K562 (cell line): ENCODE measurements around the gene HSD17B8. TPM values are rescaled to one million over a fixed set of nuclear protein-coding genes. Genes with fewer than 3 reads are reported as not detected.
A peak's percentile ranks its signal among the peaks of the same experiment; 100 is the strongest.

Experiments
- ATAC-seq: fragments of 200-7000 bp; cut with Tn5 transposase; 3 replicates; pipeline ENCODE4 v1.9.1; 2020; ENCODE audit warnings: moderate library complexity
- BruUV-seq: library from RNA; stranded (reverse); fragments of 400-500 nt; replicated peaks from 2 replicates; lab custom pipeline; 2021; lab: Mats Ljungman, UMichigan
- CTCF ChIA-PET: fragments of 300-600 bp; formaldehyde crosslinking; extraction: SDS; loops from one replicate; lab custom pipeline; 2021; ENCODE audit warnings: low intra/inter-chr PET ratio; lab: Yijun Ruan, JAX
- POLR2A ChIA-PET: fragments of 300-600, 350-650 bp; sonication (Branson Sonifier 250); formaldehyde crosslinking; extraction: SDS; loops from one replicate; lab custom pipeline; 2021; ENCODE audit warnings: antibody characterized with exemption, inconsistent platforms; lab: Yijun Ruan, JAX
- DNase-seq, 4 experiments: peaks; one replicate each; pipeline versions ENCODE4 v3.0.0 to v3.0.0-alpha.2; 2011 to 2018; ENCODE audit warnings: low spot score in 3 of 4, mixed read lengths in 3 of 4; ENCODE audit errors: extremely low read depth in 1 of 4
- FAIRE-seq: peaks from 2 replicates; lab custom pipeline; 2011; peaks lifted over from hg19 to GRCh38; lab: Jason Lieb, UNC
- H2AFZ ChIP-seq: 2 replicates; pipeline ENCODE4 v1.6.0; 2011; ENCODE audit warnings: low read depth, low read length, control low read depth, inconsistent platforms
- H3K27ac ChIP-seq: fragments of 200-600 bp; 3 replicates; pipeline ENCODE4 v1.8.0; 2011; ENCODE audit warnings: low read depth, mild to moderate bottlenecking, control low read depth, inconsistent platforms, low read length, moderate library complexity, mixed read lengths; ENCODE audit errors: extremely low read depth
- H3K27me3 ChIP-seq, 2 experiments: fragments of 300-600 bp in 1 of 2; 2 replicates in 1 of 2; 3 replicates in 1 of 2; pipeline versions ENCODE4 v1.6.0 to v1.8.0; 2011; ENCODE audit warnings: inconsistent platforms in 2 of 2, low read length in 2 of 2, mild to moderate bottlenecking in 1 of 2, mixed read lengths in 1 of 2, moderate library complexity in 1 of 2; ENCODE audit not compliant: control insufficient read depth in 2 of 2, insufficient read depth in 2 of 2
- H3K36me3 ChIP-seq: fragments of 300-600 bp; 3 replicates; pipeline ENCODE4 v1.8.0; 2011; ENCODE audit warnings: mild to moderate bottlenecking, low read length, inconsistent platforms; ENCODE audit not compliant: control insufficient read depth, insufficient read depth
- H3K4me1 ChIP-seq, 2 experiments: fragments of 200-600 bp in 1 of 2; replicated peaks in 1 of 2; 2 replicates in 1 of 2; 3 replicates in 1 of 2; pipeline versions ENCODE4 v1.5.1 to v1.8.0; 2011; ENCODE audit warnings: inconsistent platforms in 2 of 2, low read length in 2 of 2, mild to moderate bottlenecking in 1 of 2, mixed read lengths in 1 of 2, moderate library complexity in 1 of 2; ENCODE audit not compliant: control insufficient read depth in 2 of 2, insufficient read depth in 2 of 2
- H3K4me2 ChIP-seq: 2 replicates; pipeline ENCODE4 v1.6.1; 2011; ENCODE audit warnings: low read length, control low read depth, inconsistent platforms, mixed read lengths; ENCODE audit not compliant: insufficient read depth
- H3K4me3 ChIP-seq: fragments of 200-600 bp; sonication (generic), shearing (Covaris generic); 2 replicates; pipeline ENCODE4 v1.5.1; 2016; ENCODE audit warnings: control low read depth, inconsistent platforms
- H3K79me2 ChIP-seq: fragments of 200-600 bp; 3 replicates; pipeline ENCODE4 v1.8.0; 2011; ENCODE audit warnings: low read length, inconsistent platforms; ENCODE audit not compliant: control insufficient read depth, insufficient read depth
- H3K9ac ChIP-seq, 2 experiments: 2 replicates each; pipeline versions ENCODE4 v1.6.0 to v1.6.1; 2011; ENCODE audit warnings: low read depth in 2 of 2, low read length in 2 of 2, control low read depth in 1 of 2, inconsistent platforms in 1 of 2, mild to moderate bottlenecking in 1 of 2, mixed read lengths in 1 of 2; ENCODE audit not compliant: insufficient read depth in 1 of 2
- H3K9me1 ChIP-seq: one replicate; pipeline ENCODE4 v1.6.0; 2011; ENCODE audit warnings: inconsistent platforms, mild to moderate bottlenecking, low read length, moderate library complexity; ENCODE audit not compliant: control insufficient read depth, insufficient read depth
- H3K9me3 ChIP-seq: replicated peaks from 2 replicates; pipeline ENCODE4 v1.5.1; 2011; ENCODE audit warnings: low read depth, low read length, inconsistent platforms; ENCODE audit not compliant: control insufficient read depth, insufficient read depth
- H4K20me1 ChIP-seq: replicated peaks from 2 replicates; pipeline ENCODE4 v1.6.1; 2011; ENCODE audit warnings: low read length, inconsistent platforms, mixed read lengths; ENCODE audit not compliant: control insufficient read depth, insufficient read depth
- BACH1 ChIP-seq: fragments of 200-800 bp; sonication (Bioruptor generic); IDR thresholded peaks from 2 replicates; pipeline ENCODE4 v1.6.1; 2016; ENCODE audit warnings: missing genetic modification characterization, missing compliant biosample characterization
- BCOR ChIP-seq: fragments of 450-650 bp; IDR thresholded peaks from 2 replicates; pipeline ENCODE4 v1.6.1; 2016
- SRF ChIP-seq, 2 experiments: fragments of 250-450, 450-650 bp in 1 of 2; sonication (Bioruptor Pico) in 1 of 2; sonication (generic) in 1 of 2; formaldehyde crosslinking; IDR thresholded peaks; 2 replicates each; pipeline versions ENCODE4 v1.5.0 to v1.5.1; 2020 to 2022; ENCODE audit warnings: mild to moderate bottlenecking in 1 of 2, missing genetic modification reagents in 1 of 2
- ZBTB7A ChIP-seq: IDR thresholded peaks from 2 replicates; pipeline ENCODE4 v1.6.1; 2011; ENCODE audit warnings: low read depth, mild to moderate bottlenecking, low read length, moderate library complexity, borderline replicate concordance; ENCODE audit not compliant: control insufficient read depth
- ZNF121 ChIP-seq: sonication (generic); formaldehyde crosslinking; conservative IDR thresholded peaks from 2 replicates; pipeline ENCODE4 v1.8.0; 2022; ENCODE audit warnings: missing genetic modification reagents
- ZNF175 ChIP-seq: fragments of 200-800 bp; sonication (Bioruptor generic); IDR thresholded peaks from 2 replicates; pipeline ENCODE4 v1.6.1; 2016; ENCODE audit warnings: low read depth, mild to moderate bottlenecking, missing genetic modification characterization, missing compliant biosample characterization
- ZNF212 ChIP-seq: fragments of 450-650 bp; formaldehyde crosslinking; IDR thresholded peaks from 2 replicates; pipeline ENCODE4 v1.4.0; 2020; ENCODE audit warnings: mild to moderate bottlenecking
- WGBS: fragments of 100-300 bp; shearing (Covaris generic); methylation state at CpG from one replicate; pipeline ENCODE4 v1.1.6; 2016; ENCODE audit warnings: low coverage, mixed read lengths; ENCODE audit not compliant: insufficient coverage; ENCODE audit errors: missing lambda C conversion rate; 5-methylcytosine and 5-hydroxymethylcytosine counted together
- in situ Hi-C: fragments of 300-500 bp; cut with MboI; formaldehyde crosslinking; loops from 4 replicates; pipeline ENCODE4 v1.15.0; 2018; ENCODE audit warnings: inconsistent platforms, mixed read lengths
- intact Hi-C: fragments of 100-400 bp; cut with micrococcal nuclease; formaldehyde crosslinking; loops from 2 replicates; pipeline ENCODE4 v1.14.2; 2022
- polyA plus RNA-seq, 8 experiments: library from polyadenylated mRNA; depleted of rRNA in 4 of 8; stranded (reverse) in 5 of 8; unstranded in 3 of 8; fragments of >200 nt; fragmentation: Nextera tagmentation in 2 of 8; fragmentation: Illumina TruSeq in 1 of 8; extraction: Ambion mirVana in 2 of 8; extraction: Trizol in 1 of 8; gene quantifications; 2 replicates each; pipeline versions ENCODE4 v1.2.1 to v1.2.3, GENCODE V29; 2011 to 2014; ENCODE audit warnings: inconsistent platforms in 1 of 8, missing spikeins in 1 of 8
- total RNA-seq, 7 experiments: library from RNA; depleted of rRNA in 6 of 7; stranded (reverse); fragments of >200 nt in 6 of 7; fragmentation: Illumina TruSeq in 2 of 7; extraction: Trizol in 2 of 7; gene quantifications; 2 replicates each; pipeline versions ENCODE4 v1.2.1 to v1.2.3, GENCODE V29; 2011 to 2021; ENCODE audit warnings: low replicate concordance in 1 of 7
- TF ChIP-seq, protein P1 (sequence below): fragments of 450-650 bp; IDR thresholded peaks from 2 replicates; pipeline ENCODE4 v1.6.1; 2016; ENCODE audit warnings: antibody characterized with exemption

HSD17B8 gene
- total and polyA plus RNA-seq, 9 of the 15 experiments (the other 6 are each of a cell fraction or from before 2014, with no cell fraction given): 3.7 to 35.2 (median 14.2) TPM

DNA sequence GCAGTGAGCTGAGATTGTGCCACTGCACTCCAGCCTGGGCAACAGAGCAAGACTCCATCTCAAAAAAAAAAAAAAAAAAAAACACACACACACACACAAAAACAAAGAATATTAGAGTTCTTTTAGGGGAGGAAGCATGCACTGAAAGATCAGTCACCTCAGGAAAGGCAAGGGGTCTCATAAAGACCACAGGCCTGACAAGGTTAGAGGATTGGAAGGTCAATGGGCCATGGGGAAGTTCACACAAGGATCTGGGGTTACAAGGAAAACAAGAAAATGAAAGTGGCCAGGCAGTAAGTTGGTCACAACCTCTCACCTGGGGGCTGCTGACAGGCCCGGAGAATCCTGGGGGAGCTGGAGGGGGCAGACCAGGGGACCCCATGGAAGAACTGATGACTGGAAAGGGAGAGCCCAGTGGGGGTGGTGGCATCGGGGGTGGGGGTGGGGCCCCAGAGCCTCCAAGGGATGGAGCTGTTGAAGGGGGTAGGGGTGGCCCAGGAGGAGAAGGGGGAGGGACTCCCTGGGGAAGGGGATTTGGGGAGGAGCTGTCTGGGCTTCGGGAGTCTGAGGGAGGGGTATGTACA, 5.5 kb upstream of the HSD17B8 start:
- Histone ChIP-seq H3K4me3 (peak overlapping the region; percentile 65), H3K27ac (peak overlapping the region; percentile 99), H3K4me2 (peak overlapping the region; percentile 100), H3K36me3 (peaks cover 62% of the 10 kb centered on the region), H3K9me1 (peaks cover 7% of the 10 kb centered on the region), H3K79me2 (peaks cover 61% of the 10 kb centered on the region), H3K27me3 (no peaks in the 10 kb centered on the region), H2AFZ (peak overlapping the region; percentile 96; the same call in 1 of the 2 replicates), H3K9ac (peak overlapping the region; percentile 97 to 100; a peak in 3 of 4 replicates), H4K20me1 (peaks cover 20% of the 10 kb centered on the region), H3K9me3 (no peaks in the 10 kb centered on the region), H3K4me1 (peaks cover 38 to 39% of the 10 kb centered on the region in 2 experiments; a peak in 4 of 5 replicates)
- no peak for ATAC-seq
- peak in 3 of 4 experiments; percentile 24 to 63 (median 61) for DNase-seq
- in situ Hi-C loops (no loop called here), intact Hi-C loops (no loop called here)
- no TSS peak for BruUV-seq
- CTCF ChIA-PET: no interaction called here
- peak; percentile 45; the same call in 1 of the 2 replicates for TF ChIP-seq ZNF121 (CRISPR knock-in tag)
- peak; percentile 17; the same call in 1 of the 2 replicates for TF ChIP-seq BCOR
- no peak for TF ChIP-seq SRF (CRISPR knock-in tag; IDR thresholded peaks at IDR 0.05)
- TF ChIP-seq, all 486 proteins: peak for 2
- 27% methylated on average over 2 of the region's 3 CpGs for WGBS
- FAIRE-seq: no peak
- POLR2A ChIA-PET: interaction anchor here (1.4 kb wide), 1 partner anchor 49 kb away, joined by 4 read pairs; no protein-coding TSS in a partner anchor

DNA sequence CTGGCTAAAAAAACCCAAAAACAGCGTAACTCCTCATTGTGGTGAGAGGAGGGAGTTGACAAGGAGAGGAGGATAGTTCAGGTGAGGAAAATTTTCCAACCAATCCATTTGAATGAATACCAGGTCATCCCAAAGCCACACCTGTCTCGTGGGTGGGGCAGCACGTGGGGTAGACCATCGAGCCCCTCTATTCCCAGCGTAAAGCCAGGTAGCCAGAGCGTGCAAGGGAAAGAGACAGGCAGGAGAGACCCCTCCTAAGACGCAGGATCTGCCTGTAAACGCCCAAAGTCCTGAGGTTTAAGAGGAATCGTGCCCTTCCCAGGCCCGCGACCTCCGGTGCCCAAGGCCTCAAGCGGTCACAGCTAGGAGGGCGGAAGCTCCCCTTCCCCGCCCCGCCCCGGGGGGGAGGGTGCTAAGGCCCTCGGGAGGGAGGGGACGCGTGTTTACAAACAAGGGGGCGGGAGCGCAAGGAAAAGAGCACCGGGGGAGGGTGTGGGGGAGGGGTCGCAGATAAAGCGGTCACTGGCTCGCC, 4.7 kb upstream of the HSD17B8 start:
- Histone ChIP-seq H2AFZ (peak overlapping the region; percentile 96), H3K4me3 (peak overlapping the region; percentile 65), H3K9ac (peak overlapping the region; percentile 97 to 100), H4K20me1 (peaks cover 22% of the 10 kb centered on the region), H3K27ac (peak overlapping the region; percentile 99), H3K79me2 (peaks cover 66% of the 10 kb centered on the region), H3K9me3 (no peaks in the 10 kb centered on the region), H3K4me2 (peak overlapping the region; percentile 100), H3K9me1 (peaks cover 7% of the 10 kb centered on the region), H3K27me3 (no peaks in the 10 kb centered on the region), H3K36me3 (peaks cover 58% of the 10 kb centered on the region), H3K4me1 (peaks cover 43 to 46% of the 10 kb centered on the region in 2 experiments; a peak in 4 of 5 replicates)
- ChIA-PET CTCF (no interaction called here), POLR2A (interaction anchor here (1.0 to 1.4 kb wide), 3 partner anchors 8 to 228 kb away, joined by 3 to 5 read pairs (median 4); partner anchors contain the start of gene RING1)
- peak; percentile 71 for FAIRE-seq
- intact Hi-C loops (loop anchor here (2.0 to 5.0 kb wide), 4 partner anchors 49 to 1067 kb away; partner anchors contain the start of genes FKBPL and PHF1), in situ Hi-C loops (no loop called here)
- DNase-seq: peak; percentile 97 to 98 (median 98)
- WGBS: 2% methylated on average over 13 of the region's 26 CpGs
- BruUV-seq: TSS peak; percentile 54
- ATAC-seq: peak; percentile 72
- TF ChIP-seq BACH1: no peak
- TF ChIP-seq ZBTB7A: peak; percentile 92
- no peak for TF ChIP-seq ZNF212 (CRISPR knock-in tag)
- peak; percentile 60; the same call in 1 of the 2 replicates for TF ChIP-seq ZNF175
- TF ChIP-seq, protein P1, sequence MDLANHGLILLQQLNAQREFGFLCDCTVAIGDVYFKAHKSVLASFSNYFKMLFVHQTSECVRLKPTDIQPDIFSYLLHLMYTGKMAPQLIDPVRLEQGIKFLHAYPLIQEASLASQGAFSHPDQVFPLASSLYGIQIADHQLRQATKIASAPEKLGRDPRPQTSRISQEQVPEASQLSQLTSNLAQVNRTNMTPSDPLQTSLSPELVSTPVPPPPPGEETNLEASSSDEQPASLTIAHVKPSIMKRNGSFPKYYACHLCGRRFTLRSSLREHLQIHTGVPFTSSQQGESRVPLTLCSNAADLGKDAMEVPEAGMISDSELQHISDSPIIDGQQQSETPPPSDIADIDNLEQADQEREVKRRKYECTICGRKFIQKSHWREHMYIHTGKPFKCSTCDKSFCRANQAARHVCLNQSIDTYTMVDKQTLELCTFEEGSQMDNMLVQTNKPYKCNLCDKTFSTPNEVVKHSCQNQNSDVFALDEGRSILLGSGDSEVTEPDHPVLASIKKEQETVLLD: peak; percentile 46; the same call in 1 of the 2 replicates
